Esophagus squamous epithelium (tissue), 4 donors: ENCODE results near the gene SMARCA1.

Source experiments
- POLR2A ChIP-seq, 4 donors: fragments of 450-650 bp; IDR thresholded peaks; one replicate each; pipeline ENCODE4 v1.6.1; 2017; ENCODE audit warnings: antibody characterized with exemption in 4 of 4, mild to moderate bottlenecking in 4 of 4, moderate library complexity in 3 of 4
- TF ChIP-seq, protein P1 (sequence below), 6 experiments: fragments of 450-650 bp in 4 of 6; fragments of 200-600 bp in 2 of 6; sonication (generic) in 2 of 6; IDR thresholded peaks; one replicate each; pipeline ENCODE4 v1.5.1; 2016 to 2019; ENCODE audit warnings: antibody characterized with exemption in 6 of 6, mild to moderate bottlenecking in 4 of 6, moderate library complexity in 4 of 6

DNA sequence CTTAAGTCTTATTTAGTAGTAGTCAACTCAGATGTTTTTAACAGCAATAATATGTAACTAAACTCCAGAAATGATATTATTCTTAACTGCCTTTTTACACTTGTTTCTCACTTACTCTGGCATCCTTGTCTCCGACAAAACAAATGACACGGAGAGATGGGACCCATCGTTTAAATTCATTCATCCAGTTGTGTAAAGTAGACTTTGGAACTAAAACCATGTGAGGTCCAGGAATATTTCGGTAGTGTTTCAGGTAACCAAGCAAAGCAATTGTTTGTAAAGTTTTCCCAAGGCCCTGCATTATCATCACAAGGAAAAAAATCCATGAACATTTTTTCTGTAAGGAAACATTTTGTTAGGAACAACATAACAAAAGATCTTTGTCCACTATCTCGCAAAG is 11.6 kb downstream of the SMARCA1 start:
- TF ChIP-seq, protein P1, sequence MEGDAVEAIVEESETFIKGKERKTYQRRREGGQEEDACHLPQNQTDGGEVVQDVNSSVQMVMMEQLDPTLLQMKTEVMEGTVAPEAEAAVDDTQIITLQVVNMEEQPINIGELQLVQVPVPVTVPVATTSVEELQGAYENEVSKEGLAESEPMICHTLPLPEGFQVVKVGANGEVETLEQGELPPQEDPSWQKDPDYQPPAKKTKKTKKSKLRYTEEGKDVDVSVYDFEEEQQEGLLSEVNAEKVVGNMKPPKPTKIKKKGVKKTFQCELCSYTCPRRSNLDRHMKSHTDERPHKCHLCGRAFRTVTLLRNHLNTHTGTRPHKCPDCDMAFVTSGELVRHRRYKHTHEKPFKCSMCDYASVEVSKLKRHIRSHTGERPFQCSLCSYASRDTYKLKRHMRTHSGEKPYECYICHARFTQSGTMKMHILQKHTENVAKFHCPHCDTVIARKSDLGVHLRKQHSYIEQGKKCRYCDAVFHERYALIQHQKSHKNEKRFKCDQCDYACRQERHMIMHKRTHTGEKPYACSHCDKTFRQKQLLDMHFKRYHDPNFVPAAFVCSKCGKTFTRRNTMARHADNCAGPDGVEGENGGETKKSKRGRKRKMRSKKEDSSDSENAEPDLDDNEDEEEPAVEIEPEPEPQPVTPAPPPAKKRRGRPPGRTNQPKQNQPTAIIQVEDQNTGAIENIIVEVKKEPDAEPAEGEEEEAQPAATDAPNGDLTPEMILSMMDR (IDR thresholded peaks at IDR 0.05) = no peak
- no peak for TF ChIP-seq POLR2A (IDR thresholded peaks at IDR 0.05)
